NOMO-1 treated with DMSO at 0.1 percent for 48 hours (cell line): ENCODE data around the gene CALN1.
"Not testable (repeated sequence)": the region's sequence is repeated elsewhere in the genome, so short reads cannot be mapped to it uniquely, and the experiment has no call there.

Source experiments
- DNase-seq: peaks from one replicate; lab custom pipeline; 2025; ENCODE audit not compliant: unreplicated experiment; lab: John Stamatoyannopoulos, UW

CALN1 gene

DNA sequence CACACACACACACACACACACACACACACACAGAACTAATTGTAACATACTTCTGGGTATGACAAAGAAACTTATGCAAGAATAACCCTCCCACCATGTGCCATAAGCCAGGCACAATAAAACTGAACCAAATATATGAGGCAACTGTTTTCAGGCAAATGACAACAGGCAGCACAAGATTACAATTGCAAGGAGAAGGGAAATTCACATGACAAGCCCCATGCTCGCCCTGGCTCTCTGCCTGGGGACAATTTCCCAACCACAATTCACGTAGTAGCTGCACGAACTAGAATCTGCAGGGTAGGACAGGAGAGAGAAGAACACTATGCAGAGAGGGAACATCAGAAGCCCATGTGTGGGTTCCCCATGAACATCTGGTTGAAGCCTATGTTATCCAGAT lies 143.3 kb downstream of the CALN1 start:
- no peak for DNase-seq

DNA sequence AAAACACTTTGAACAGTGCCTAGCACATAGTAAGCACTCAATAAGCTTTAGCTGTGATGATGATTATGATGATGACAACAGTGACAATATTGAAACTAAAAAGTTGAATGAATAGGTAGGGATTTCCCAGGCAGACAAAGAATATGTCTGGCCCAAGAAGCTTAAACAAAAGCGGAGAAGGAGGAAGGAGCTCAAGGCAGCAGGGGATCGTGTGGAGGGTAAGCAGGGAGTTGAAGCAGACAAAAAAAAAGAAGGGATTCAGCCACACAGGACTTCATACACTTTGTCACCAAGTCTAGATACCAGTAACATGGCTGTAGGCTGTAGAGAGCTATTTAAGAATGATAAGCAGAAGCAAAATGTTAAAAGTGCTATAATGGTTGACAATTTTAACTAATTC lies 144.0 kb downstream of the CALN1 start:
- no peak for DNase-seq

GRCh38 chr7:72267291-72267800 lies 144.8 kb downstream of the CALN1 start:
- no peak for DNase-seq

- no peak for DNase-seq
These were observed 145.4 kb downstream of the CALN1 start for GRCh38 chr7:72266771-72267170.

DNA sequence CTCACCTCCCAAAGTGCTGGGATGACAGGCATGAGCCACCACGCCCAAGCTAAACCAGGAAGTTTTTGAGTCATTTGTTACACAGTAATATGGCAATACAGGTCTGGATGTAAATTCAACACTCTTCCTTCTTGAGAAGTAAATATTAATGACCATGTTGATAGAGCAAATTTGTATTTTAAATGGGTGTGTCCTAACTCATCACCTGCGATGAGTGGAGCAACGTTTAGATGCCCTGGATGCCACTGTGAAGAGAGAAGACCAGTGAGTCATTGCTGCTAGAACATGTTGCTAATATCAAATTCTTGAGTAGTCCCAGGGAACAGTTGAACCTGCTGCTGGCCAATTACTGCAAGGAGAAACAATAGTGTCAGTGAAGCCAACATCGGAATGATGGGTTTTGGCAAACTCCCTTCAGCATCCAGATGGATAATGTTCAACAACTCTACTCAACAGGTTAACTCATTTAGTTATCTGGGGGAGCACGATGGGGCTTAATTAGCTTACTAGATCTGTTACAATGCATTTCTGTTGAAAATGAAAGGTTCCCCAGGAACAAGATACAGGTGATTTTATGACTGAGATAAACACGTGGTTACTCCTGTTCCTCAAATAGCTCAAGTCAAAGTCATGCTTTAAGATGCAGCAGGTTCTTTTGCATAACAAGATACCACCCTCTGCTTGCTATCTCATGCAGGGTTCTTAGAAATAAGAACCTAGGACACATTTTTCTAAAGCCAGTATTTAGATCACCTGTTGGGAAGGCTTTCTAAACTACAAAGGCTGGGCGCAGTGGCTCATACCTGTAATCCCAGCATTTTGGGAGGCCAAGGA lies 146.8 kb downstream of the CALN1 start:
- DNase-seq: no peak

GRCh38 chr7:72260406-72260805 lies 151.7 kb downstream of the CALN1 start:
- DNase-seq: no peak

- DNase-seq: no peak
These were observed 154.1 kb downstream of the CALN1 start for GRCh38 chr7:72258074-72258473.

GRCh38 chr7:72254455-72254854 lies 157.7 kb downstream of the CALN1 start:
- DNase-seq: no peak

GRCh38 chr7:72249106-72249505 lies 163.0 kb downstream of the CALN1 start:
- no peak for DNase-seq

- no peak for DNase-seq
These were observed 167.2 kb downstream of the CALN1 start for GRCh38 chr7:72244826-72245398.

DNA sequence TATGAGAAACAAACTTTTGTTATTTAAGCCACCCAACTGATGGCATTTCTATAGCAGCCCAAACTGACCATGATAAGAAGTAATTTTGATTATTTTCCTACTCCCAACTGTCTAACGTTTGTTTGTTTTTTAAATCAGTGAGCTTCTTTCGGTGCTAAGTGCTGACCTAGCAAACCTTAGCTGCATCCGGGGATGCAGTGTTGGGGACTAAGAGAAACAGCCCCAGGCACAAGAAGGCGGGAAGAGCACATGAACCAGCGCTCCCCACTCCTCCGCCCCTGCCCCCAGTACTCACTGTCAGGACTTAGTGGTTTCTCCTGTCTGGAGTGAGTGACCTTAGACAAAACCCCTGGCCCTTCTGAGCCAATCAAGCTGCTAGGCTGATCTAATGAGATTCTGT lies 168.8 kb downstream of the CALN1 start:
- no peak for DNase-seq

GRCh38 chr7:72235351-72235750 lies 176.8 kb downstream of the CALN1 start:
- DNase-seq: no peak

DNA sequence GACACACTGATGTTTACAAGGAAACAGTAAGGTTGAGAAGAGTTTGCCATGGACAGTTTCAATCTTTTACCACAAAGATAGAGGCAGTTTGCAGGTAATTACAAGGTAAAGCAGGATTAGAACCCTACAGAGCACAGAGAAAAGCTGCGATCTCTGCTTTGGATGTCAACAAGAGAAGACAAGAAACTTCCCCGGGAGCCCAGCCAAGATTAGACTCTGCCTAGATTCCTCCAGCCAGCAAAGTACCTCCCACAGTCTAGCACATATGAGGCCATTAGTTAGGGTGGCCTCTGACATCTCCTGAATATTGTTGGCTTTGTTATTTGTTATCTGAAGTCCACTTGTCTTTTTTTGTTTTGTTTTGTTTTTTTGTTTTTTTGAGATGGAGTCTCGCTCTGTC lies 178.1 kb downstream of the CALN1 start:
- DNase-seq: no peak

GRCh38 chr7:72230281-72230680 lies 181.9 kb downstream of the CALN1 start:
- DNase-seq: no peak

- no peak for DNase-seq
These were observed 188.8 kb downstream of the CALN1 start for GRCh38 chr7:72223351-72223750.

- no peak for DNase-seq
These were observed 190.0 kb downstream of the CALN1 start for GRCh38 chr7:72222136-72222535.

- DNase-seq: no peak
These were observed 192.6 kb downstream of the CALN1 start for GRCh38 chr7:72219500-72219899.

GRCh38 chr7:72217151-72217550 lies 195.0 kb downstream of the CALN1 start:
- no peak for DNase-seq

DNA sequence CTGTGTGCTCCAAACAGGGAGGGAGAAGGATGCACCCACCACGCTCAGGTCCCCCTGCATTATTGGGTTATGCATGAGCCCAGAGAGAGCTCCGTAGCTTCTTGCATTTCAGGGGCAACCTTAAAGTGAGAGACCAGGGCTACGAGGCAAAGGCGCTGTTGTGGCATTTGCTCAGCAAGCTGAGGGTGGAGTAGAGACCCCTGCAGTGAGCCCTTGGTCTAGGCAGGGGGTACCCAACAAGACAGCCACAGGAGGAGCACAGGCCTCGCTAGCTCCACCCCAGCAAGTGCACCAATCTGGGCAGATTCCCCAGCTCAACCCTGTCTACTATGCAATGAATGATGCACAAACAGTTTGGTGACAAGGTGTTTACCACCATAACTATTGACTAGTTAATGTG lies 198.4 kb downstream of the CALN1 start:
- no peak for DNase-seq

GRCh38 chr7:72213081-72213480 lies 199.1 kb downstream of the CALN1 start:
- no peak for DNase-seq

GRCh38 chr7:72211175-72211574 lies 201.0 kb downstream of the CALN1 start:
- no peak for DNase-seq

DNA sequence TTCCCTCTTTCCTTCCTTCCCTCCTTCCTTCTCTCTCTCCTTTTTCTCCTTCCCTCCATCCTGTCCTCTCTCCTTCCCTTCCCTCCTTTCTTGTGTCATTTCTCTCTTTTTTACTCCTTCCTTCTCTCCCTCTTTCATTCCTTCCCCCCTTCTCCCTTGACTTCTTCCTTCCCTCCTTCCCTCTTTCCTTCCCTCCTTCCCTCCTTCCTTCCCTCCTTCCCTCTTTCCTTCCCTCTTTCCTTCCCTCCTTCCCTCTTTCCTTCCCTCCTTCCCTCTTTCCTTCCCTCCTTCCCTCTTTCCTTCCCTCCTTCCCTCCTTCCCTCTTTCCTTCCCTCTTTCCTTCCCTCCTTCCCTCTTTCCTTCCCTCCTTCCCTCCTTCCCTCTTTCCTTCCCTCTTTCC lies 203.1 kb downstream of the CALN1 start:
- not testable (repeated sequence) for DNase-seq

DNA sequence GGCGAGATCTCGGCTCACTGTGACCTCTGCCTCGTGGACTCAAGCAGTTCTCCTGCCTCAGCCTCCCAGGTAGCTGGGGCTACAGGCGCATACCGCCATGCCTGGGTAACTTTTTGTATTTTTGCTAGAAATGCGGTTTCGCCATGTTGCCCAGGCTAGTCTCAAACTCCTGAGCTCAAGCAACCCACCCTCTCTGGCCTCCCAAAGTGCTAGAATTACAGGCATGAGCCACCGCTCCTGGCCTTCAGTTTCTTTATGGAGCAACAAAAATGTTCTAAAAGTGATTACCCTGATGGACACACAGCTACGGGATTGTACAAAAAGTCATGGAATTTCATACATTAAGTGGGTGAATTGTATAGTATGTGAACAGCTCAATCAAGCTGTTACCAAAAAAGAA lies 216.0 kb downstream of the CALN1 start:
- no peak for DNase-seq
